HepG2 (cell line): ENCODE measurements around the gene BAZ2A. TPM values are rescaled to one million over a fixed set of nuclear protein-coding genes. Genes with fewer than 3 reads are reported as not detected.

ENCODE experiments used
- CAMTA2 ChIP-seq: sonication (generic); formaldehyde crosslinking; IDR thresholded peaks from 2 replicates; pipeline ENCODE4 v1.4.0; 2020; ENCODE audit warnings: mild to moderate bottlenecking, missing genetic modification reagents, borderline replicate concordance
- FOXK2 ChIP-seq: fragments of 450-650 bp; IDR thresholded peaks from 2 replicates; pipeline ENCODE4 v1.6.1; 2016
- MXI1 ChIP-seq: IDR thresholded peaks from 3 replicates; pipeline ENCODE4 v1.6.1; 2012; ENCODE audit warnings: low read depth, low read length, inconsistent platforms, borderline replicate concordance
- NFKBIZ ChIP-seq: IDR thresholded peaks from 2 replicates; pipeline ENCODE4 v1.6.1; 2018; ENCODE audit warnings: missing genetic modification reagents, missing compliant biosample characterization
- RXRA ChIP-seq: sonication (generic); formaldehyde crosslinking; IDR thresholded peaks from 2 replicates; pipeline ENCODE4 v1.5.1; 2020; ENCODE audit warnings: missing genetic modification reagents
- SIN3B ChIP-seq: fragments of 150-350 bp; IDR thresholded peaks from 2 replicates; pipeline ENCODE4 v1.6.1; 2014; ENCODE audit warnings: low read length
- SRSF1 ChIP-seq: fragments of 200-400 bp; formaldehyde crosslinking; optimal IDR thresholded peaks from 2 replicates; pipeline ENCODE3; 2017; ENCODE audit warnings: mild to moderate bottlenecking, low read depth, low read length, moderate library complexity
- ZBTB8A ChIP-seq: sonication (generic); formaldehyde crosslinking; IDR thresholded peaks from 2 replicates; pipeline ENCODE4 v1.4.0; 2020; ENCODE audit warnings: mild to moderate bottlenecking, low read depth, missing genetic modification reagents, borderline replicate concordance
- ZFP82 ChIP-seq: sonication (generic); formaldehyde crosslinking; IDR thresholded peaks from 2 replicates; pipeline ENCODE4 v1.5.1; 2020; ENCODE audit warnings: mild to moderate bottlenecking, missing genetic modification reagents, borderline replicate concordance
- ZMYM4 ChIP-seq: sonication (generic); formaldehyde crosslinking; IDR thresholded peaks from 2 replicates; pipeline ENCODE4 v1.8.1; 2023; ENCODE audit warnings: mild to moderate bottlenecking, missing genetic modification reagents
- ZNF337 ChIP-seq: sonication (generic); formaldehyde crosslinking; IDR thresholded peaks from 2 replicates; pipeline ENCODE4 v1.5.1; 2020; ENCODE audit warnings: missing genetic modification reagents, low read depth, mild to moderate bottlenecking, borderline replicate concordance
- ZNF468 ChIP-seq: sonication (generic); formaldehyde crosslinking; IDR thresholded peaks from 2 replicates; pipeline ENCODE4 v1.8.0; 2022; ENCODE audit warnings: mild to moderate bottlenecking, moderate library complexity, missing genetic modification reagents
- ZNF792 ChIP-seq: IDR thresholded peaks from 2 replicates; pipeline ENCODE4 v1.6.1; 2016
- ZSCAN9 ChIP-seq: IDR thresholded peaks from 2 replicates; pipeline ENCODE4 v1.6.1; 2016; ENCODE audit warnings: borderline replicate concordance
- polyA plus RNA-seq, 8 experiments: library from polyadenylated mRNA; depleted of rRNA in 3 of 8; stranded (reverse) in 7 of 8; unstranded in 1 of 8; fragments of >200 nt; fragmentation: Illumina TruSeq in 4 of 8; extraction: Trizol in 4 of 8; gene quantifications; 2 replicates each; pipeline versions ENCODE4 v1.2.1 to v1.2.3, GENCODE V29; 2011 to 2016; ENCODE audit warnings: low read depth in 4 of 8, missing spikeins in 1 of 8, mixed read lengths in 1 of 8; ENCODE audit not compliant: insufficient read depth in 1 of 8
- total RNA-seq, 5 experiments: library from RNA; depleted of rRNA; stranded (reverse); fragments of >200 nt; fragmentation: Illumina TruSeq; extraction: Trizol; gene quantifications; 2 replicates each; pipeline ENCODE4 v1.2.3, GENCODE V29; 2016; ENCODE audit warnings: low read depth in 1 of 5
- TF ChIP-seq, protein P1 (sequence below), 2 experiments: IDR thresholded peaks; 2 replicates each; pipeline ENCODE4 v1.6.1; 2011 to 2012; ENCODE audit warnings: low read length in 2 of 2, borderline replicate concordance in 1 of 2, low read depth in 1 of 2, mild to moderate bottlenecking in 1 of 2, moderate library complexity in 1 of 2
- TF ChIP-seq, protein P2 (sequence below): IDR thresholded peaks from 2 replicates; pipeline ENCODE4 v1.6.1; 2012; ENCODE audit warnings: inconsistent platforms
- TF ChIP-seq, protein P3 (sequence below): sonication (generic); formaldehyde crosslinking; IDR thresholded peaks from 2 replicates; pipeline ENCODE4 v1.4.0; 2020; ENCODE audit warnings: low read depth, mild to moderate bottlenecking, missing genetic modification reagents
- TF ChIP-seq, protein P4 (sequence below): sonication (generic); formaldehyde crosslinking; IDR thresholded peaks from 2 replicates; pipeline ENCODE4 v1.4.0; 2020; ENCODE audit warnings: missing genetic modification reagents

BAZ2A gene
- total and polyA plus RNA-seq, 2 of the 13 experiments (the other 11 are each of a cell fraction or from before 2014, with no cell fraction given) = 21.8 to 73.5 TPM

DNA sequence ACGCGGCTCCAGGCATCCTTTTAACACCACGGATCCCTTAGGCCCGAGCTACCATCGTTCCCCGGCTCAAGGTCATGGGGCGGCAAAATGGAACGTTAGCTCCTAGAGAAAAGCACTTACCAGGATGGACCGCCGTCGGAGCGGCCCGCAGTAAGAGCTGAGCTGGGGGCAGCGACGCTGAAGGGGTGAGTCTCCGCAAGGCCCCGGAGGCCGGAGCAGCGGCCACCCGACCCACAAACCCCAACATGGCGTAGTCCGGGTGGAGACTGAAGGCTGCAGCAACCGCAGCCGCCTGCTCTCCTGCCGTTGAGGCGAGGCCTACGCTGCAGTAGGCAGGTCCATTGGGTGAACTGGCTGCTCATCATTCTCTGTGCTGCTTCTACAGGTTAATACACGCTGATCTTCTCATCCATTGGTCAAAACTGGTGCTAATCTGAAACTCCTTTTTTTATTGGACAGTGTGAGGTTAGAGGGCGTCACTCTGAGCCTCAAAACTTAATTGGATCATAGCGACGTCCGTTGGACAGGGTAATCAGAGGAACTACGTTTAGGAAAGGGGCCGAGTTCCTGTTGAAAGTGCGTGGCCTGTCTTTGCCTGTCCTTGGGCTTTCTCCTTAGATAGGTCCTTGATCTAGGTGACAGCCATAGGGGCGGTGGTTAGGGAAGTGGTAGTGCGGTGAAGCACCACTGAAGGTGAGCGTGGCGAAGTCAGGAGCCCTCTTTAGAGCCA is 15.8 kb upstream of the BAZ2A start, which contains the start of gene ATP5F1B (continued):
- TF ChIP-seq, protein P1, sequence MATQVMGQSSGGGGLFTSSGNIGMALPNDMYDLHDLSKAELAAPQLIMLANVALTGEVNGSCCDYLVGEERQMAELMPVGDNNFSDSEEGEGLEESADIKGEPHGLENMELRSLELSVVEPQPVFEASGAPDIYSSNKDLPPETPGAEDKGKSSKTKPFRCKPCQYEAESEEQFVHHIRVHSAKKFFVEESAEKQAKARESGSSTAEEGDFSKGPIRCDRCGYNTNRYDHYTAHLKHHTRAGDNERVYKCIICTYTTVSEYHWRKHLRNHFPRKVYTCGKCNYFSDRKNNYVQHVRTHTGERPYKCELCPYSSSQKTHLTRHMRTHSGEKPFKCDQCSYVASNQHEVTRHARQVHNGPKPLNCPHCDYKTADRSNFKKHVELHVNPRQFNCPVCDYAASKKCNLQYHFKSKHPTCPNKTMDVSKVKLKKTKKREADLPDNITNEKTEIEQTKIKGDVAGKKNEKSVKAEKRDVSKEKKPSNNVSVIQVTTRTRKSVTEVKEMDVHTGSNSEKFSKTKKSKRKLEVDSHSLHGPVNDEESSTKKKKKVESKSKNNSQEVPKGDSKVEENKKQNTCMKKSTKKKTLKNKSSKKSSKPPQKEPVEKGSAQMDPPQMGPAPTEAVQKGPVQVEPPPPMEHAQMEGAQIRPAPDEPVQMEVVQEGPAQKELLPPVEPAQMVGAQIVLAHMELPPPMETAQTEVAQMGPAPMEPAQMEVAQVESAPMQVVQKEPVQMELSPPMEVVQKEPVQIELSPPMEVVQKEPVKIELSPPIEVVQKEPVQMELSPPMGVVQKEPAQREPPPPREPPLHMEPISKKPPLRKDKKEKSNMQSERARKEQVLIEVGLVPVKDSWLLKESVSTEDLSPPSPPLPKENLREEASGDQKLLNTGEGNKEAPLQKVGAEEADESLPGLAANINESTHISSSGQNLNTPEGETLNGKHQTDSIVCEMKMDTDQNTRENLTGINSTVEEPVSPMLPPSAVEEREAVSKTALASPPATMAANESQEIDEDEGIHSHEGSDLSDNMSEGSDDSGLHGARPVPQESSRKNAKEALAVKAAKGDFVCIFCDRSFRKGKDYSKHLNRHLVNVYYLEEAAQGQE (IDR thresholded peaks at IDR 0.05; ENCODE audit: borderline replicate concordance in 1 of 2, low read depth in 1 of 2, low read length in 2 of 2) = peak in 1 of 2 experiments; percentile 75; a peak in 1 of 4 replicates
- peak; percentile 19; the same call in 1 of the 2 replicates for TF ChIP-seq CAMTA2 (CRISPR knock-in tag)
- peak; percentile 62; the same call in 1 of the 3 replicates for TF ChIP-seq MXI1
- TF ChIP-seq, protein P2, sequence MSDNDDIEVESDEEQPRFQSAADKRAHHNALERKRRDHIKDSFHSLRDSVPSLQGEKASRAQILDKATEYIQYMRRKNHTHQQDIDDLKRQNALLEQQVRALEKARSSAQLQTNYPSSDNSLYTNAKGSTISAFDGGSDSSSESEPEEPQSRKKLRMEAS = peak; percentile 84
- TF ChIP-seq, protein P3, sequence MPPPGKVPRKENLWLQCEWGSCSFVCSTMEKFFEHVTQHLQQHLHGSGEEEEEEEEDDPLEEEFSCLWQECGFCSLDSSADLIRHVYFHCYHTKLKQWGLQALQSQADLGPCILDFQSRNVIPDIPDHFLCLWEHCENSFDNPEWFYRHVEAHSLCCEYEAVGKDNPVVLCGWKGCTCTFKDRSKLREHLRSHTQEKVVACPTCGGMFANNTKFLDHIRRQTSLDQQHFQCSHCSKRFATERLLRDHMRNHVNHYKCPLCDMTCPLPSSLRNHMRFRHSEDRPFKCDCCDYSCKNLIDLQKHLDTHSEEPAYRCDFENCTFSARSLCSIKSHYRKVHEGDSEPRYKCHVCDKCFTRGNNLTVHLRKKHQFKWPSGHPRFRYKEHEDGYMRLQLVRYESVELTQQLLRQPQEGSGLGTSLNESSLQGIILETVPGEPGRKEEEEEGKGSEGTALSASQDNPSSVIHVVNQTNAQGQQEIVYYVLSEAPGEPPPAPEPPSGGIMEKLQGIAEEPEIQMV (CRISPR knock-in tag) = peak; percentile 84; the same call in 1 of the 2 replicates
- peak; percentile 20; the same call in 1 of the 2 replicates for TF ChIP-seq SIN3B
- TF ChIP-seq ZNF337 = no peak
- peak; percentile 82; the same call in 1 of the 2 replicates for TF ChIP-seq ZFP82
- no peak for TF ChIP-seq NFKBIZ
- TF ChIP-seq, protein P4, sequence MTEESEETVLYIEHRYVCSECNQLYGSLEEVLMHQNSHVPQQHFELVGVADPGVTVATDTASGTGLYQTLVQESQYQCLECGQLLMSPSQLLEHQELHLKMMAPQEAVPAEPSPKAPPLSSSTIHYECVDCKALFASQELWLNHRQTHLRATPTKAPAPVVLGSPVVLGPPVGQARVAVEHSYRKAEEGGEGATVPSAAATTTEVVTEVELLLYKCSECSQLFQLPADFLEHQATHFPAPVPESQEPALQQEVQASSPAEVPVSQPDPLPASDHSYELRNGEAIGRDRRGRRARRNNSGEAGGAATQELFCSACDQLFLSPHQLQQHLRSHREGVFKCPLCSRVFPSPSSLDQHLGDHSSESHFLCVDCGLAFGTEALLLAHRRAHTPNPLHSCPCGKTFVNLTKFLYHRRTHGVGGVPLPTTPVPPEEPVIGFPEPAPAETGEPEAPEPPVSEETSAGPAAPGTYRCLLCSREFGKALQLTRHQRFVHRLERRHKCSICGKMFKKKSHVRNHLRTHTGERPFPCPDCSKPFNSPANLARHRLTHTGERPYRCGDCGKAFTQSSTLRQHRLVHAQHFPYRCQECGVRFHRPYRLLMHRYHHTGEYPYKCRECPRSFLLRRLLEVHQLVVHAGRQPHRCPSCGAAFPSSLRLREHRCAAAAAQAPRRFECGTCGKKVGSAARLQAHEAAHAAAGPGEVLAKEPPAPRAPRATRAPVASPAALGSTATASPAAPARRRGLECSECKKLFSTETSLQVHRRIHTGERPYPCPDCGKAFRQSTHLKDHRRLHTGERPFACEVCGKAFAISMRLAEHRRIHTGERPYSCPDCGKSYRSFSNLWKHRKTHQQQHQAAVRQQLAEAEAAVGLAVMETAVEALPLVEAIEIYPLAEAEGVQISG (CRISPR knock-in tag) = peak; percentile 79
- TF ChIP-seq ZBTB8A = no peak
- TF ChIP-seq ZNF792 = peak; percentile 78; the same call in 1 of the 2 replicates
- TF ChIP-seq ZNF468 (CRISPR knock-in tag) = no peak
- TF ChIP-seq ZMYM4 = peak; percentile 63
- peak; percentile 91 for TF ChIP-seq SRSF1
- peak; percentile 52; the same call in 1 of the 2 replicates for TF ChIP-seq FOXK2
- peak; percentile 74; the same call in 1 of the 2 replicates for TF ChIP-seq ZSCAN9 (CRISPR knock-in tag)
- peak; percentile 61; the same call in 1 of the 2 replicates for TF ChIP-seq RXRA (CRISPR knock-in tag)
